ENCODE results near the gene MMP15. TPM values are rescaled to one million over a fixed set of nuclear protein-coding genes. Genes with fewer than 3 reads are reported as not detected.

MMP15 gene
- polyA plus RNA-seq, 4 donors, result 38.2 to 67.3 (median 49.7) TPM

GRCh38 chr16:57984443-57985203 is 40.9 kb upstream of the MMP15 start:
- DNase-seq (peak; percentile 76 to 79), FAIRE-seq (no peak)
- Histone ChIP-seq H3K27me3 (ENCODE audit: control insufficient read depth in 3 of 3, insufficient read depth in 3 of 3, low read length in 3 of 3) (peaks cover 0 to 42% (median 0%) of the 10 kb centered on the region in 3 donors), H3K4me1 (ENCODE audit: control insufficient read depth in 3 of 3, insufficient read depth in 2 of 3, low read depth in 1 of 3, low read length in 2 of 3) (peaks cover 2 to 17% (median 3%) of the 10 kb centered on the region in 3 donors), H3K9me3 (ENCODE audit: control insufficient read depth in 2 of 2, insufficient read depth in 1 of 2, low read depth in 1 of 2, low read length in 1 of 2) (no peaks in the 10 kb centered on the region), H3K36me3 (ENCODE audit: control insufficient read depth in 3 of 3, insufficient read depth in 2 of 3, low read depth in 1 of 3, low read length in 3 of 3) (no peaks in the 10 kb centered on the region), H3K27ac (ENCODE audit: low read depth in 1 of 3, low read length in 2 of 3) (no peak overlapping the region), H3K4me3 (ENCODE audit: low read depth in 1 of 3, low read length in 3 of 3) (peak overlapping the region; percentile 33 to 46 (median 39))
- 5 to 12% (median 8%) methylated on average over 60 to 64 of the region's 64 CpGs for WGBS, 3 donors

- Histone ChIP-seq H3K9me3 (ENCODE audit: control insufficient read depth in 2 of 2, insufficient read depth in 1 of 2, low read depth in 1 of 2, low read length in 1 of 2) (no peaks in the 10 kb centered on the region), H3K27me3 (ENCODE audit: control insufficient read depth in 3 of 3, insufficient read depth in 3 of 3, low read length in 3 of 3) (peaks cover 0 to 42% (median 0%) of the 10 kb centered on the region in 3 donors), H3K27ac (ENCODE audit: low read depth in 1 of 3, low read length in 2 of 3) (no peak overlapping the region), H3K36me3 (ENCODE audit: control insufficient read depth in 3 of 3, insufficient read depth in 2 of 3, low read depth in 1 of 3, low read length in 3 of 3) (no peaks in the 10 kb centered on the region), H3K4me3 (ENCODE audit: low read depth in 1 of 3, low read length in 3 of 3) (peak overlapping the region; percentile 33 to 46 (median 39)), H3K4me1 (ENCODE audit: control insufficient read depth in 3 of 3, insufficient read depth in 2 of 3, low read depth in 1 of 3, low read length in 2 of 3) (peaks cover 2 to 17% (median 3%) of the 10 kb centered on the region in 3 donors)
- 13 to 25% (median 15%) methylated on average over 44 to 62 of the region's 62 CpGs for WGBS, 3 donors
- no peak for FAIRE-seq
- peak in 1 of 2 donors; percentile 36 for DNase-seq
These were observed 40.1 kb upstream of the MMP15 start for GRCh38 chr16:57985204-57986181.

- peaks cover 0 to 42% (median 0%) of the 10 kb centered on the region in 3 donors for H3K27me3 ChIP-seq (ENCODE audit: control insufficient read depth in 3 of 3, insufficient read depth in 3 of 3, low read length in 3 of 3)
- no peak overlapping the region for H3K4me3 ChIP-seq (ENCODE audit: low read depth in 1 of 3, low read length in 3 of 3)
- DNase-seq (no peak), FAIRE-seq (no peak)
- peaks cover 2 to 17% (median 3%) of the 10 kb centered on the region in 3 donors for H3K4me1 ChIP-seq (ENCODE audit: control insufficient read depth in 3 of 3, insufficient read depth in 2 of 3, low read depth in 1 of 3, low read length in 2 of 3)
- no peak overlapping the region for H3K27ac ChIP-seq (ENCODE audit: low read depth in 1 of 3, low read length in 2 of 3)
- no peaks in the 10 kb centered on the region for H3K36me3 ChIP-seq (ENCODE audit: control insufficient read depth in 3 of 3, insufficient read depth in 2 of 3, low read depth in 1 of 3, low read length in 3 of 3)
- H3K9me3 ChIP-seq (ENCODE audit: control insufficient read depth in 2 of 2, insufficient read depth in 1 of 2, low read depth in 1 of 2, low read length in 1 of 2), result no peaks in the 10 kb centered on the region
- WGBS, 3 donors, result 38 to 58% (median 49%) methylated on average over 9 of the region's 9 CpGs
These were observed 39.4 kb upstream of the MMP15 start for GRCh38 chr16:57986196-57986595.

- FAIRE-seq, result no peak
- no peaks in the 10 kb centered on the region for H3K36me3 ChIP-seq (ENCODE audit: control insufficient read depth in 3 of 3, insufficient read depth in 2 of 3, low read depth in 1 of 3, low read length in 3 of 3)
- peaks cover 0 to 42% (median 0%) of the 10 kb centered on the region in 3 donors for H3K27me3 ChIP-seq (ENCODE audit: control insufficient read depth in 3 of 3, insufficient read depth in 3 of 3, low read length in 3 of 3)
- WGBS, 3 donors, result 94 to 98% (median 94%) methylated on average over 8 of the region's 8 CpGs
- no peak overlapping the region for H3K27ac ChIP-seq (ENCODE audit: low read depth in 1 of 3, low read length in 2 of 3)
- H3K4me3 ChIP-seq (ENCODE audit: low read depth in 1 of 3, low read length in 3 of 3), result no peak overlapping the region
- peaks cover 2 to 17% (median 3%) of the 10 kb centered on the region in 3 donors for H3K4me1 ChIP-seq (ENCODE audit: control insufficient read depth in 3 of 3, insufficient read depth in 2 of 3, low read depth in 1 of 3, low read length in 2 of 3)
- DNase-seq, result no peak
- no peaks in the 10 kb centered on the region for H3K9me3 ChIP-seq (ENCODE audit: control insufficient read depth in 2 of 2, insufficient read depth in 1 of 2, low read depth in 1 of 2, low read length in 1 of 2)
These were observed 37.9 kb upstream of the MMP15 start for GRCh38 chr16:57987441-57988177.

GRCh38 chr16:57988929-57989328 is 36.6 kb upstream of the MMP15 start:
- peaks cover 0 to 11% (median 0%) of the 10 kb centered on the region in 3 donors for H3K36me3 ChIP-seq (ENCODE audit: control insufficient read depth in 3 of 3, insufficient read depth in 2 of 3, low read depth in 1 of 3, low read length in 3 of 3)
- H3K27ac ChIP-seq (ENCODE audit: low read depth in 1 of 3, low read length in 2 of 3), result no peak overlapping the region
- peaks cover 0 to 36% (median 0%) of the 10 kb centered on the region in 3 donors for H3K27me3 ChIP-seq (ENCODE audit: control insufficient read depth in 3 of 3, insufficient read depth in 3 of 3, low read length in 3 of 3)
- H3K9me3 ChIP-seq (ENCODE audit: control insufficient read depth in 2 of 2, insufficient read depth in 1 of 2, low read depth in 1 of 2, low read length in 1 of 2), result no peaks in the 10 kb centered on the region
- no peak for FAIRE-seq
- H3K4me3 ChIP-seq (ENCODE audit: low read depth in 1 of 3, low read length in 3 of 3), result no peak overlapping the region
- DNase-seq, result no peak
- peaks cover 2 to 16% (median 3%) of the 10 kb centered on the region in 3 donors for H3K4me1 ChIP-seq (ENCODE audit: control insufficient read depth in 3 of 3, insufficient read depth in 2 of 3, low read depth in 1 of 3, low read length in 2 of 3)
- WGBS, 3 donors, result 33 to 71% (median 43%) methylated on average over 1 of the region's 1 CpG

DNA sequence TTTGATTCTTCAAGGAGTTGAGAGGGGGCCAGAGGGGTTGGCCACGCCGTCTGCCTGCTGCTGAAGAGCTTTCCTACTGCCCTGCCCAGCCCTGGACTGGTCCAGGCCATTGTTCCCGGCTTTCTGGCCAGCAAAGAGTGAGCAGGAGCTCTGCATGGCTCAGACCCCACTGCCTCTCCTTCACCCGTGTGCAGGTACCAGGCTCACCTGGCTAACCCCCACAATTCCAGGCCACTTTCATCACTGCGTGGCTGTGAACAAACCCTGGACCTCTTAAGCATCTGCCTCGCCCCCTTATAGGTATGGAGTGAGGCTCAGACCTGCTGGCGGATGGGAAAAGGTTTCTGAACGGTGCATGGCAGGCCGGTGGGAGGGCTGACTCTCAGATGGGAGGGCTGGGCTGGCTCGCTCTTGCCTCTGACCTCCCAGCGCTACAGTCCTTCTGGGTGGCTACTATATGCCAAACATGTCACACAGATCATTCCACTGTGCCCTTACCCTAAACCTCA is 33.9 kb upstream of the MMP15 start:
- no peaks in the 10 kb centered on the region for H3K4me1 ChIP-seq (ENCODE audit: control insufficient read depth in 3 of 3, insufficient read depth in 2 of 3, low read depth in 1 of 3, low read length in 2 of 3)
- FAIRE-seq (no peak), DNase-seq (no peak)
- H3K9me3 ChIP-seq (ENCODE audit: control insufficient read depth in 2 of 2, insufficient read depth in 1 of 2, low read depth in 1 of 2, low read length in 1 of 2), result no peaks in the 10 kb centered on the region
- H3K27me3 ChIP-seq (ENCODE audit: control insufficient read depth in 3 of 3, insufficient read depth in 3 of 3, low read length in 3 of 3), result peaks cover 0 to 11% (median 0%) of the 10 kb centered on the region in 3 donors
- H3K27ac ChIP-seq (ENCODE audit: low read depth in 1 of 3, low read length in 2 of 3), result no peak overlapping the region
- no peak overlapping the region for H3K4me3 ChIP-seq (ENCODE audit: low read depth in 1 of 3, low read length in 3 of 3)
- 82 to 86% (median 85%) methylated on average over 11 of the region's 11 CpGs for WGBS, 3 donors
- H3K36me3 ChIP-seq (ENCODE audit: control insufficient read depth in 3 of 3, insufficient read depth in 2 of 3, low read depth in 1 of 3, low read length in 3 of 3), result peaks cover 0 to 36% (median 0%) of the 10 kb centered on the region in 3 donors

DNA sequence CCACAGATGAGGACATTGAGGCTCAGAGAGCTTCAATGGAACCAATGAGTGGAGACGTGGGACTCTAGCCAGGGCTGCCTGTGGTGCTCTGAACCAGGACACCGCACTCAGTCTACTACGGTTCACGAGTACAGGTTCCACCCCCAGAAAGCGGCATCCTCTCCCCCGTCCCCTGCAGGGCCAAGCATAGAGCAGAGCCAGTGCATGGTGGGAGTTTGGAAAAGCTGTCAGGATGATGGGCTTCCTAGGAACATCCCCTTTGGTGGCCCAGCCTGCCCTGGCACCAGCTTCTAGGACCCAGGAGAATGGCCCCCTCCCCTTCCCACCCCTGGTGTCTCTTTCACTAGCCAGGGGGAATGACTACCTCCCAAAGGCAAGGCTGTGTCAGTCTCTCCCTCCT is 33.5 kb upstream of the MMP15 start:
- no peaks in the 10 kb centered on the region for H3K4me1 ChIP-seq (ENCODE audit: control insufficient read depth in 3 of 3, insufficient read depth in 2 of 3, low read depth in 1 of 3, low read length in 2 of 3)
- DNase-seq, result no peak
- no peaks in the 10 kb centered on the region for H3K9me3 ChIP-seq (ENCODE audit: control insufficient read depth in 2 of 2, insufficient read depth in 1 of 2, low read depth in 1 of 2, low read length in 1 of 2)
- WGBS, 3 donors, result 90 to 92% (median 91%) methylated on average over 6 of the region's 6 CpGs
- peaks cover 0 to 41% (median 0%) of the 10 kb centered on the region in 3 donors for H3K36me3 ChIP-seq (ENCODE audit: control insufficient read depth in 3 of 3, insufficient read depth in 2 of 3, low read depth in 1 of 3, low read length in 3 of 3)
- H3K4me3 ChIP-seq (ENCODE audit: low read depth in 1 of 3, low read length in 3 of 3), result no peak overlapping the region
- no peak for FAIRE-seq
- H3K27ac ChIP-seq (ENCODE audit: low read depth in 1 of 3, low read length in 2 of 3), result no peak overlapping the region
- peaks cover 0 to 6% (median 0%) of the 10 kb centered on the region in 3 donors for H3K27me3 ChIP-seq (ENCODE audit: control insufficient read depth in 3 of 3, insufficient read depth in 3 of 3, low read length in 3 of 3)
